NCI-H2227 (cell line): ENCODE results near the gene SLC7A14.

Experiments used
- DNase-seq: peaks from one replicate; lab custom pipeline; 2025; ENCODE audit not compliant: unreplicated experiment; lab: John Stamatoyannopoulos, UW

SLC7A14 gene

DNA sequence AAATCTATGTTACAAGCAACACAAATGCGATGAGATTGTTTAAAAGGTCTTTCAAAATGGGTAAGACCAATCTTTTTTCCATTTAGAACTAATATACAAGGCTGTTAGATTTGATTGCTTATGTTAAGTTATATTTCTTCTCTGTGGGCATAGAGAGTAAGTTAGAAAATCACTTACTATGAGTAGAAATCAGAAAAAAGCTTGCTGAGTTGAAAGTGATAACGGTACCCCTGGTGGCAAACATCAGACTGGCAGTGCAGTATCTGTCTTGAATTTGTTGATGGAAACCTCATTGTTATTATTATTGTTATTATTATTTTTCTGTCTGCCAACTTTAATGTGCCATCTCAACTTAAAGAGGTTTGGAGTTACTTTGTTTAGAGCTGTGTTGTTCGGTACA is 154.8 kb downstream of the SLC7A14 start:
- no peak for DNase-seq

DNA sequence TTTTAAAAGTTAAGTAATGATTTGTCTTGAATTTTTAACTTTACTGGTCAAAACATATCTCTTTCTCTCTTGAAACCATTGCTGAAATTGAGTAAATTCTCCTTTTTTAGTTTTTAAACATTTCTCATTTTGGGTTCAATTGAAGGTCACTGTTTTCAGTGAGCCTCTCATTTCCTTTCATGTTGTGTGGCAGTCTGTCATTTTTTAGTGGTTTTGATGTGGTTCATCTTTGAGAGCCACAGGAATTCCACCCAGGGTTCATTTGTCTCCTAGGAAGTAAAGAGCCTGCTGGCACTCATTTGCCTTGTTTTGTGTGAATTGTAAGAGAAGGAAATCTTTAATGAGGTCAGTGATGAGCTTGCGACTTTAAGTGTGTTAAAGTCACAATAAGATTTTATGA is 156.8 kb downstream of the SLC7A14 start:
- no peak for DNase-seq

DNA sequence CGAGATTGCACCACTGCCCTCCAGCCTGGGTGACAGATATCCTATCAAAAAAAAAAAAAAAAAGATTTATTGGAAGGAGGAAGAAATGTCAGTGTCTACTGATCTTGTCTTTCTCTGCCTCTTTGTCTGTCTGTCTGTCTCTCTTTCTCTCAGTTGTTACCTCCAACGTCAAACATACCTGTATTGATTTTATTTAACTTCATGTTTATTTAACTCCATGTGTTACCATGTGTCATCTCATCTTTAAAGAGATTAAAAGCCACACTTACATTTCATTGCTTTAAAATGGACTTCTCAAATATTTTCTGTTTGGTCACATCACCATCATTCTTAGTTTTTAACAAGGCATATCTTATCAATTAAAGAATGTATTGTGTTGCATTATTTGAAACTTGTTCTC is 157.8 kb downstream of the SLC7A14 start:
- no peak for DNase-seq

DNA sequence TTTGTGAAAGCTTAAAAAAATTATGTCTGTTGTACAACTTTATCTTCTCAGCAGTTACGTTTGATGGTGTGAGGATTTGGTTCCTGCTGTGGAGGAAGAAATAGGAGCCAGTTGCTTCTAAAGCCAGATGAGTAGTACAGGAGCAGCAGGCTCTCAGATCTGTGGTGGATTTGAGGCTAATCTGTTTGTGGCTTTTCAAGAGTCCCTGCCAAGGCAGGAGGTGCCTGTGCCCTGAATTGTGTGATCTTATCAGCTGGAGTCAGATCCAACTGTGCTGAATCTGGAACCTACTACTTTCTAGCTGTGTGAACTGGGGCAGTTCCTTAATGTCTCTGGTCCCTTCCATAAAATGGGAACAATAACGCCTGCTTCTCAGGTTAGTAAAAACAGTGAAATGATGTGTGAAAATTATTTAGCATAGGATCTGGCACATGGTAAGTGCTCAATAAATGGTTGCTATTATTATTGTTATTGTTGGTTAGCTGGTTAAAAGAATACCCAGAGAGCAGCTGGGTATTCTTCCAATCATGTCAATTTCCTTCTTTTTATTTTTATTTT is 159.6 kb downstream of the SLC7A14 start:
- no peak for DNase-seq

DNA sequence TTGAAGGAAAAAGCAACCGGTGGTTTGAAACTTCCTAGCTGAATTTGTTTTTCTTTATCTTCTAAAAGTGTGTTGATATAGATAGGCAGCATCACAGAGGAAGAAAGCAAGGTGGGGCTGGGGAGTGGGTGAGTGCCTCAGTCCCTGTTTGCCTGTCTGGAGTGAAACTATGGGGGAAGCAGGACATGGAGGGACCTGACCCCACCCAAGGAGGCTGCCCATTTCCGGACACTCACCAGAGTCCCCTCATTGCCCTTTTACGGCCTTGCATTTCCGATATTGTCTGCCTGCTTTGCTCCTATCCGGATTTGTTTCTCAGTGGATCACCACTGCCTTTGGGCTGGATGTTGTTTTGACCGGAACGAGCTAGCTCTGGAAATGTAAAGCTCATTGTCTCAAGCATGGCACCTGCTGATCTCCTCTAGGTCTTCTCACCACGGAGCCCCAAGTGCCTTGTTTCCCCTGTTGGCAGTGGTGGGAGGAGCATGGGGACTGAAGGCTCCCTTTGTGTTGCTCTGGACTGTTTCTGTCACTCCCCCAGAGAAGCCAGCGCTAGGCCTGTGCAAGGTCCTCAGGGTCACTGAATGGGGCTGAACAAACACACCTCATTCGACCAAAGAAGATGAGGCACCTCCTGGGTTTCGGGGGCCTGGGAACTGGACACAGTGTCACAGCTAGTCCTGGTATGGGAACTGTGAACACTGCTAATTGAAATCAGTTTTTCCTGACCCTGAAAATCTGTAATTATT is 160.2 kb downstream of the SLC7A14 start:
- DNase-seq = peak; percentile 16

DNA sequence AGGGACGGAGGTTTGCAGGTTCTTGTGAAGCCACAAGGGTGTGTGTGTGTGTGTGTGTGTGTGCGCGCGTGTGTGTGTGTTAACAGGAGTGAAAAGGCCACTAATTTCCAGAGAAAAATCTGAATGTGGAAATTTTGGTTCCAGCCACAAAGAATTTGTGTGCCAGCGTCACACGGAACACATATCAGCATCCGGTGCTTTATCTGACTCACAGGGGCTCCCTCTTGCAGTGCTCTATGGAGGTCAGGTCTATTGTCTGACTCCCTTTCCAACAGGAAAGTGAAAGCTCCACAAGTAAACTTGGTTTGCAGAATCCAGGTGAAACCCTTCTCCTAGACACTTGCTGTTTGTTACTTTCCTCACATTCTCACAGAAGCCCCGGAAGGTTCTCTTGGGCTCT is 161.0 kb downstream of the SLC7A14 start:
- DNase-seq = no peak

DNA sequence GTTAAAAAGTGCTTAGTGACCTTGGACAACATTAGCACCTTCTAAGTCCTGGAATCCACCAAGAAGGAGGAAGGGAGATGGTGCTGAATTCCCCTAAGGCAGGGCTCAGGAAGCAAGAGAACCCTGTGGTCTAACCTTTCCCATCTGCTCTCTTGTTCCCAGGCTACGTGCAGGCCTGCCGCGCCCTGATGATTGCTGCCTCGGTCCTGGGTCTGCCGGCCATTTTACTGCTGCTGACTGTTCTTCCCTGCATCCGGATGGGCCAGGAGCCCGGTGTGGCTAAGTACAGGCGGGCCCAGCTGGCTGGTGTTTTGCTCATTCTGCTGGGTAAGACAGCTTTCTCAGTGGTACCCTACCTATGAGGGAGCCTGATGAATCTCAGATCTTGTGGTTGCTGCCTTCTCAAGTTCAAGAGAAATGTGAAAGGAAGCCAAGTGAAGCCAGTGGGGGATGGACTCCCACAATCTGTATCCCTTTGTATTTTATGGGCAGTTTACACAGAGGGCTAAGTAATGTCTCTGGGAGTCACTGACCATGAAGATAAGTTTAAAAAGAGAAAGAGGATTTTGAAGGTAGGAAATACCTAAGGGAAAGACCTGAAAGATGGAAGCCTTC is 162.8 kb downstream of the SLC7A14 start:
- no peak for DNase-seq

DNA sequence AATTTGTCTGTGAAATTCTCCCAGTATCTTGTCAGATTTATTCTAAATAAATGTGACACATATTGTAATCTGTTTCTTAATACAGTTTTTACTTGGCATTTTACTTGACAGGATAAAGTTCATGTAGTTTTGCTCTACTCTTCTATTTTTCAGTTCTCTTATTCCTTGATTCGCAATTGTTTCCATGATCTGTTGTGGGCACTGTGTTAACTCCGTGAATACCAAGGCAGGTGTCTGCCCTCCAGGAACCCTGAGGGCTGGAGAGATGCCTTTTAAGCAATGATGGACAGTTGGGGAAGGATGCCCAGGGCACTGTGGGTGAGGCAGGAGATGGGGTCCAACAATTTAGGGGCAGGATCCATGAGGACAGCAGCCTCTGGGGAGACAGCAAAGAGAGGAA is 164.1 kb downstream of the SLC7A14 start:
- DNase-seq = no peak

DNA sequence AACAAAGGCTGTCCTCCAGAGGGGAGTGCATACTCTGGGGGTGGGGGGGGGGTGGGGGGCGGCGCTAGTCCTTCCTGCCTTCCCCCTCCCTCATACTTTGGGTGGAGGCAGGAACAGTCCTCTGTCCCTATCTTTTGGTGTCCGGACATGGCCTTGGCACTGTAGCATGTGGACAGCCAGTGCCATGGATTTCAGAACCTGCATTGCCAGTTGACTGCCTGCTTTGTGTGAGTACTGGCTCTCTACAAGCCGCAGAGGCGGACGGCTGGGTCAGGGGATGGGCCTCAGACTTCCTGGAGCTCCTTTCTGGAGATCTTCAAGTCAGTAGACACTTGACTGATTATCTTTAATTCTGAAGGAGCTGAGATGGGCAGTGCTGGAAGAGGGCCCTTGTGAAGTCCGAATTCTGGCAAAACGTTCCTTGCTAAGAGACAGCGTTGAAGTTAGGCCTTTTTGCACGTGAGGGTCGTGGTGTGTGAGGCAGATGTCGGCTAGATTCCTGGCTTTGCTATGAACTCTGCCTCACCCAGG is 164.7 kb downstream of the SLC7A14 start:
- DNase-seq = no peak

DNA sequence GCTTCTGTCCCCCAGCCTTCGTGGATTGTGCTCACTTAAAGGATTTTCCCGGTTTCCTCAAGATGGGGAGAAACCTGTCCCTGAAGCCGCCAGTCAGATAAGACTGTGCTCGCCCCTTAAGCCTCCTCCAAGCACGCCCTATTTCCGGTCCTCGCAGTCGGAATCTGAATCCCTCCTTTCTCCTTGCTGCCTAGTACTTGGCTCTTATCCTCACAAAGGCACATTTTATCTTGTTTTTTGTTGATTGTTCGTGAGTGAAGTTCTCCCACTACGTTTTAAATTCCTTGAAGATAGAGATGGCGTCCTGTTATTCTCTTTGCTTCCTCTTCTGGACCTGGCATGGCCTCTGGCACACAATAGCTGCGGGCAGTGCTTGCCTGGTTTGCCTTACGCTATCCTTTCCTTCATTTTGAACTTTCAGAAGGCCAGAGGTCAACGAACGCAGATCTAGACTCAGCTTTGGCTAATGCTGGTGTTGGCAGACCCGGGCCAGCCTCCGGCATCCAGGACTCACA is 165.5 kb downstream of the SLC7A14 start:
- no peak for DNase-seq

DNA sequence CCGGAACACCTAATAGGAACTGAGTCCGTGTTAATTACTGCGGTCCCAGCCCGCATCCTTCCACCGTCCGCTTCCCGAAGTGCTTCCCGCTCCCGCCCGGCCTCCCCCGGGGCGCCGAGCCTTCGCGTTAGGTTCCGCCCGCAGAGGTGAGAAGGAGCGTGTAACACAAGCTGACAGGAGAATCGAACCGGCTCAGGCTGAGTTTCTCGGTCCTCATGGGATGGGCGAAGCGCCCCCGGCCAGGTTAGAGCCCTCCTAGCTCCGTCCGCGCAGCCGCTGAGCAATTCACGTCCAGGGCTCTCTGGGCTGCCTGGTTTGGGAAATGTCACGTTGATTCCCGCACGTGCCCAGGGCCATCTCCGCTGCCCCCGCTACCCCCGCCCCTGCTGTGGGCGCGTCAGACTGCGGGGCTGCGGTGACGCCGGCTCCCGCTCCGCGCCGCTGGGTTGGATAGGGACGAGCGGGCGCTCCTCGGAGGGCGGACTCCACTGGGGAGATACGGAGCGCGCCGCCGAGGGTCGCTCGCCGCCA is 166.3 kb downstream of the SLC7A14 start:
- no peak for DNase-seq

DNA sequence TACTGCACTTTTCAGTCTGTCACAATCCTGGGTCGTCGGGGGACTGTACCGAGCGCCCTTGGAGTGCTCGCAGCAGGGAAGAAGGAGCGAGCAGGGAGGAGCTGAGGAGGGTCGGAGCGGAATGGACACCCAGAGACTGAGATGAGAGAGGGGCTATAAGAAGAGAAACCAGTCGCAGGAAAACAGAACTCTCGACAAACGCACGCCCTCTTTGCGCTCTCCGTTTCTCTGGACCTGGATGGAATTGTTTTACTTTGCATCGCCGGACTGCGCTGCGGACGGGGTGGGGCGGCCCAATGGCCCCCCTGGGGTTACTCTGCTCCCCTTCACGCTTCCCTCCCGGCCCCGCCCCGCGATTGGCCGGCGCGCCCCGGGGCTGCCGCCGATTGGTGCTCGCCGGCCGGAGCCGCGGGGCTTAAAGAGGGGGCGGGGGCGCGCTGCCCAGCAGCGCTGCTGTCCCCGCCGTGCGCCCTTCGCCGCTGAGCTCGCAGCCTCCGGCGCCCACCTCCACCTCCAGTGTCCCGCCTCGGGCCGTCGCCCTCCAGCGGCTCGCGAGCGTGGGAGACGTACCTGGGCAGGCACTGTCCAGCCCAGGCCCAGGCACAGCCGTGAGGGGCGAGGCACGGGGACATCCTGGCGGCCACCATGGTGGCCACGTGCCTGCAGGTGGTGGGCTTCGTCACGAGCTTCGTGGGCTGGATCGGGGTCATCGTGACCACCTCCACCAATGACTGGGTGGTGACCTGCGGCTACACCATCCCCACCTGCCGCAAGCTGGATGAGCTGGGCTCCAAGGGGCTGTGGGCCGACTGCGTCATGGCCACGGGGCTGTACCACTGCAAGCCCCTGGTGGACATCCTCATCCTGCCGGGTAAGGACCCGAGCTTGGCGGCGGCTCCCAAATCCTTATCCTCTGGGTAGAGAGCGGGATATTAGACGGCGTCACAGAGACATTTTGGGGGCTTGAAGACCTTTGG is 167.2 kb downstream of the SLC7A14 start, which contains the start of gene CLDN11:
Gene CLDN11, plus strand, starts transcription at position 447 of the 977 bp plus-strand sequence. Its CDS starts 199 bp downstream, at position 646.
- DNase-seq = peak; percentile 85

DNA sequence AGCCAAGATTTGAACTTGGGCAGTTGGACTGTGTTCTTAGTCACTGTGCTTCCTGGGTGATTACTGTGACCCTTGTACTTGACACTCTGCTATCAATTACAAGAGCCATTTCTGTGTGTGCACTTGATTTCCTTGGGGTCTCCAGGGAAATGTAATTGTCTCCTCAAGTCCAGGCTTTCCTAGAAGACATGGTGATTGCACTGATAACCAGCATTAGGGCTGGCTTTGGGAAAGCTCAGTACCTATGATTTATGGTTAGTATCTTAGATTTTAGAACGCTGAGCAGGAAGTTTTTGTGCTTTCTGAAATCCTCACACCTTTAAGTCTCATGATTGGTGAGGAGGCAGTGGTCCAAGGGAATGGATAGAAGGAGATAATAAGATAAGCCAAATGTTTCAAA is 168.8 kb downstream of the SLC7A14 start:
- DNase-seq = peak; percentile 12

DNA sequence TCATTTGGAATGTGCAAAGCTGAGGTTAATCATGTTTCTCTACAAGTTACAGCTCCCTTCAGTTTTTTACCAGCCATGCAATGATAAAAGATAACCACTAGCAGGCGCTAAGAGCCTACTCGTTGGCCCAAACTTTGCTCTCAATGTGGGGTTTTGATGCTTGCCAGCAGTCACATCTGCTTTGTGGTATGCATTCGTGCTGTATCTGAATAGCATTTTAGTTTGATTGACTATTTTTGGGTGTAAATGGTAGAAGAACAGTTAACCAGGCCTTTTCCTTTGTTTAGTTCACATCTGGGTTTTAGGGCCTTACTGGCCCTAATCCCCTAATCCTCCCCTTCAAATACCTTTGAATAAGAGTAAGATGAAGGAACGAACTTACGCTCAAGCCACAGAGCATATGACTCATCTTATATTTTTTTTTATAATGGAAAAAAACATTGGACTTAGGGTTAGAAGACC is 171.6 kb downstream of the SLC7A14 start:
- peak; percentile 74 for DNase-seq

DNA sequence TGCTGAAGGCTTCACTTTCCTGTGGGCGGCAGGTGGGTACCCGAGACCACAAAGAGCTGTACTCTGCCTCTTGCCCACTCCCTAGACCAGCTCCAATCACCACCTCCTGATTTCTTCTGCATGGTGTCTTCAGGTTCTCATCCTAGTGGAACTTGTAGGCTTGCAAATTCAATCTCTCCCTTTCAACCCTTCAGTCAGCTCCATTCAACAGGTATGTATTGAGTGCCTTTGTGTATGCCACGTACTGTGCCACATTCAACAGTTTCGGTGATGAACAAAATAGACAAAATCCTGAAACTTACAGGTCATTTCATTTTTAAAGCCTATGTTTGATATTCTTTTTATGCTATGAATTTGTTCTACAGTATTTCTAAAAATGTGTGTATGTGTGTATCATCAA is 172.6 kb downstream of the SLC7A14 start:
- no peak for DNase-seq

DNA sequence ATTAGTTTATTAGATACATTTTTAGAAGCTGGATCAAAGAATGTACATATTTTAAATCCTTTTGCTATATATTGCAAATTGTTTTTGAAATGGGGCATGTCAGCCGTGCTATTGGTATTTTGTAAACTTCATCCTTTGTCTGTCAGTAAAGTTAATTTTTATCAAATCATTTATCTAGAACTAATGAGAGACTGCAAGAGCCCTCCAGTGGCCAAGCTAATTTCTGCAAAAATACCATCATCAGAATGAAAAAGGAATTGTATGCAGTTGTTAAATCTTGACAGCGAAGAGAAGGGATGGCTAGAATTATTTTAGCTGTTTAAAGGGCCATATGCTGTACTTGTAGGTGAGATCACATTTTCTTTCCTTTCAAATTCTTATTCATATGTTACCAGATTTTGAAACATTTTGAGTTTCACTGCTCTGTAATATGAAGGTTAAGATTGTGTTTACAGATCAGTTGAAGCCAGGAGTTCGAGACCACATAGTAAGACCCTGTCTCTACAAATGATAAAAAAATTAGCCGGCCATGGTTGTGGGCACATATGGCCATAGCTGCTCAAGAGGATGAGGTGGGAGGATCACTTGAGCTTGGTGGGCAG is 175.3 kb downstream of the SLC7A14 start:
- peak; percentile 19 for DNase-seq
